Mesendoderm (in vitro differentiated cells): ENCODE measurements around the gene VCAM1.

ENCODE experiments used
- DNase-seq: peaks from one replicate; pipeline ENCODE4 v3.0.0; 2013
- H2AK5ac ChIP-seq: 2 replicates; pipeline ENCODE4 v1.6.1; 2013; ENCODE audit warnings: low read length, inconsistent platforms
- H2BK120ac ChIP-seq: 2 replicates; pipeline ENCODE4 v1.6.1; 2013; ENCODE audit warnings: low read depth, mild to moderate bottlenecking, low read length, moderate library complexity, mixed read lengths
- H2BK15ac ChIP-seq: replicated peaks from 2 replicates; pipeline ENCODE4 v1.6.1; 2013; ENCODE audit warnings: low read depth, mild to moderate bottlenecking, moderate library complexity
- H2BK5ac ChIP-seq: 2 replicates; pipeline ENCODE4 v1.6.1; 2013; ENCODE audit warnings: low read length, inconsistent platforms
- H3K18ac ChIP-seq: 2 replicates; pipeline ENCODE4 v1.6.1; 2013; ENCODE audit warnings: mild to moderate bottlenecking, low read length, mixed read lengths
- H3K23ac ChIP-seq: one replicate; pipeline ENCODE4 v1.6.1; 2013; ENCODE audit warnings: low read length
- H3K27ac ChIP-seq: 2 replicates; pipeline ENCODE4 v1.5.1; 2013; ENCODE audit warnings: low read depth, mild to moderate bottlenecking, inconsistent platforms, low read length, moderate library complexity
- H3K27me3 ChIP-seq: 2 replicates; pipeline ENCODE4 v1.6.1; 2013; ENCODE audit warnings: low read length, control low read depth, mild to moderate bottlenecking, inconsistent platforms; ENCODE audit not compliant: insufficient read depth, poor library complexity
- H3K36me3 ChIP-seq: 2 replicates; pipeline ENCODE4 v1.6.1; 2013; ENCODE audit warnings: low read length, inconsistent platforms; ENCODE audit not compliant: control insufficient read depth, insufficient read depth
- H3K4ac ChIP-seq: one replicate; pipeline ENCODE4 v1.6.1; 2013; ENCODE audit warnings: low read depth, mild to moderate bottlenecking, low read length, moderate library complexity
- H3K4me1 ChIP-seq: 2 replicates; pipeline ENCODE4 v1.6.1; 2013; ENCODE audit warnings: low read depth, low read length, inconsistent platforms; ENCODE audit not compliant: control insufficient read depth
- H3K4me2 ChIP-seq: 2 replicates; pipeline ENCODE4 v1.6.1; 2013; ENCODE audit warnings: low read length
- H3K4me3 ChIP-seq: 2 replicates; pipeline ENCODE4 v1.5.1; 2013; ENCODE audit warnings: mild to moderate bottlenecking, low read length
- H3K56ac ChIP-seq: one replicate; pipeline ENCODE4 v1.6.1; 2013; ENCODE audit warnings: low read length
- H3K79me1 ChIP-seq: 2 replicates; pipeline ENCODE4 v1.6.1; 2013; ENCODE audit warnings: low read length, inconsistent platforms
- H3K79me2 ChIP-seq: 2 replicates; pipeline ENCODE4 v1.6.1; 2013; ENCODE audit warnings: mild to moderate bottlenecking, low read length; ENCODE audit not compliant: control insufficient read depth, insufficient read depth
- H3K9ac ChIP-seq: 2 replicates; pipeline ENCODE4 v1.6.1; 2013; ENCODE audit warnings: low read length, inconsistent platforms
- H4K5ac ChIP-seq: one replicate; pipeline ENCODE4 v1.6.1; 2013; ENCODE audit warnings: low read length
- H4K8ac ChIP-seq: one replicate; pipeline ENCODE4 v1.6.1; 2013; ENCODE audit warnings: low read depth, mild to moderate bottlenecking, control low read depth, low read length, moderate library complexity
- WGBS: extraction: QIAGEN DNeasy Blood & Tissue Kit; methylation state at CpG from one replicate; pipeline ENCODE4 v1.1.7; 2013; ENCODE audit warnings: low lambda C conversion rate, missing lambda C conversion rate; ENCODE audit not compliant: insufficient coverage; ENCODE audit errors: extremely low coverage; 5-methylcytosine and 5-hydroxymethylcytosine counted together

The VCAM1 gene

DNA sequence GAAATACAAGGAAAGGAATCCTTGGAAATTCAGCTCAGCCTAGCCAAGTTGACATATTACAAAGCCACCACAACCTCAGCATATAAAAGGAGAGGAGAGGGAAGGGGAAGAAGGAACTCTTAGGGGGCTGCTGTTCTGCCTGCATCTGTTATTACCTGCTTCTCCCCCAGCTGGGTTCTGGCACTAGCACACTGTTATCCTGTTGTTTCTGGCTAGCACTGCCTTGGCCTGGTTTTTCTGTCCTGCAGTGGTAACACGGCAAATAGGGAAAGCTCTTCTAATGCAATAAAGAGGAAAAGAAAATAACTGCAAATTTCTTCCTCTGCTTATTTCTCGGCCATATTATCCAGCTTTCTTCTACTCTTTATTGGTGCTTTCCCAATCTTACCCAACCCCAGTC lies 16.5 kb upstream of the VCAM1 start:
- Histone ChIP-seq H3K27ac (no peak overlapping the region), H3K9ac (no peak overlapping the region), H3K4ac (no peak overlapping the region), H3K4me3 (no peak overlapping the region), H3K18ac (no peak overlapping the region), H2AK5ac (no peak overlapping the region), H3K23ac (no peak overlapping the region), H3K79me1 (no peaks in the 10 kb centered on the region), H2BK120ac (no peak overlapping the region), H3K56ac (no peak overlapping the region), H4K5ac (no peak overlapping the region), H3K4me2 (no peak overlapping the region), H2BK5ac (no peak overlapping the region), H3K79me2 (no peaks in the 10 kb centered on the region), H4K8ac (no peak overlapping the region), H3K27me3 (no peaks in the 10 kb centered on the region), H3K36me3 (no peaks in the 10 kb centered on the region), H2BK15ac (no peak overlapping the region), H3K4me1 (no peaks in the 10 kb centered on the region)
- WGBS: no CpG with 5 or more reads among the region's 2 CpGs
- DNase-seq: no peak

DNA sequence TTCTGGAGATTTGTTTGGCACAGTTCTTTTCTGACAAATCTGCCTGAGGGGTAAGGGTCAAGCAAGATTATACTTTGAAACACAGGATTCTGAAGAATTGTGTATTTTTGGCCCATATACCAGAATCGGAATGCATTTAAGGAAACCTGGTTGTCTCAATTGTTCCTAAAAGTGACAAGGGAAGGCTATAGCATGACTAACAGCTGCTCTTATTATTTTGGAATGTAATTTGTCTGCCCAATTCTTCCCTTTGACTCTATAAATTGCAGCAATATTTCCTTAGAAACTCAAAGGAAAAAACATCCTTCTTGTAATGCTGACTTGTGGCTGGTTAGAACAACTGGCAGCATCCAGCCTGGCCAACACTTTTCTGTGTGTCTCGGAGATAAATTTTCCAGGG lies 15.8 kb upstream of the VCAM1 start:
- no peak overlapping the region for H3K56ac ChIP-seq
- no peak overlapping the region for H2BK120ac ChIP-seq
- WGBS: no CpG with 5 or more reads among the region's 2 CpGs
- no peak overlapping the region for H4K5ac ChIP-seq
- H3K36me3 ChIP-seq: no peaks in the 10 kb centered on the region
- no peak overlapping the region for H3K9ac ChIP-seq
- DNase-seq: no peak
- no peak overlapping the region for H3K4me2 ChIP-seq
- no peak overlapping the region for H2BK5ac ChIP-seq
- H3K18ac ChIP-seq: no peak overlapping the region
- H2AK5ac ChIP-seq: no peak overlapping the region
- no peak overlapping the region for H3K23ac ChIP-seq
- H3K4me1 ChIP-seq: no peaks in the 10 kb centered on the region
- no peak overlapping the region for H3K27ac ChIP-seq
- H3K79me2 ChIP-seq: no peaks in the 10 kb centered on the region
- no peaks in the 10 kb centered on the region for H3K79me1 ChIP-seq
- no peak overlapping the region for H2BK15ac ChIP-seq
- no peak overlapping the region for H4K8ac ChIP-seq
- H3K4me3 ChIP-seq: no peak overlapping the region
- no peak overlapping the region for H3K4ac ChIP-seq
- no peaks in the 10 kb centered on the region for H3K27me3 ChIP-seq

DNA sequence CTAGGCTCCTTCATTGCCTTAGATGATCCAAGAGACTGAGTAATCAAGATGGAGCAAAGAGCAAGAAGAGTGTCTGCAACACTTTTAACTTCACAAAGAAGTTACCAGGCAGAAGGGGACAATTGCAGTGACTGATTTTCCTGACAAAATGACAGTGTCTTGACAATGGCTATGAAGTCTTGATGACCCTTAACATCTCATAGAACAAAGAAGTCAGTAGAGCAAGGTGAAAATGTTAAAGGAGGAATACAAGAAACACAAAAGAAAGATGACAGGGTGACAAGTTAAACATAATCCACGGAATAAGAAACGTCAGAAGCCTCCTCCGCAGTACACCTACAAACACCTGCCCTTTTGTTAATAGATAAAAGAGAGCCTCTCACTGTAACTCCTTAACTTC lies 15.1 kb upstream of the VCAM1 start:
- Histone ChIP-seq H2BK5ac (no peak overlapping the region), H3K23ac (no peak overlapping the region), H3K79me1 (no peaks in the 10 kb centered on the region), H3K18ac (no peak overlapping the region), H3K27ac (no peak overlapping the region), H3K27me3 (no peaks in the 10 kb centered on the region), H3K79me2 (no peaks in the 10 kb centered on the region), H2AK5ac (no peak overlapping the region), H3K56ac (no peak overlapping the region), H3K4me3 (no peak overlapping the region), H2BK120ac (no peak overlapping the region), H3K9ac (no peak overlapping the region), H4K5ac (no peak overlapping the region), H2BK15ac (no peak overlapping the region), H3K4me1 (no peaks in the 10 kb centered on the region), H3K4me2 (no peak overlapping the region), H3K4ac (no peak overlapping the region), H4K8ac (no peak overlapping the region), H3K36me3 (no peaks in the 10 kb centered on the region)
- no peak for DNase-seq
- WGBS: no CpG with 5 or more reads among the region's 3 CpGs

DNA sequence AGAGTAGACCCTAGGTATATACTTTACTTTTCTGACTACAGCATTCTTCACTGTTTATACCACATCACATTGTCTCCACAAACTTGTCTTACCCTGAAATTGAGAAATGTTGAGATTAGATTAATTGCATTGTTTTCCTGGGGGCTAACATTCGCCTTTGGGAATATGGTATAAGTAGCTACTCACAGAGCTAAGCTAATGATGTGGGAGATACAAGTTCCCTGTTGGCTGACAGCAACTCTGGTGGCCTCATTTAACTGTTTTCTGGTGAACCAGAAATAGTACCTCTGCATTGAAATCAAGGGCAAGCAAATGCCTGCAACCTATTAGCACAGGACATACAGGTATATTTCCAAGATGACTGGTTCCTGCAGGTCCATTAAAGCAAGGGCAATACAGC lies 13.2 kb upstream of the VCAM1 start:
- WGBS: no CpG with 5 or more reads among the region's 1 CpG
- H3K4ac ChIP-seq: no peak overlapping the region
- H2AK5ac ChIP-seq: no peak overlapping the region
- no peak overlapping the region for H2BK15ac ChIP-seq
- no peak overlapping the region for H4K8ac ChIP-seq
- H3K4me3 ChIP-seq: no peak overlapping the region
- no peak overlapping the region for H3K4me2 ChIP-seq
- no peaks in the 10 kb centered on the region for H3K36me3 ChIP-seq
- H3K9ac ChIP-seq: no peak overlapping the region
- H2BK120ac ChIP-seq: no peak overlapping the region
- H3K4me1 ChIP-seq: no peaks in the 10 kb centered on the region
- no peak overlapping the region for H3K56ac ChIP-seq
- no peak overlapping the region for H3K23ac ChIP-seq
- H3K27ac ChIP-seq: no peak overlapping the region
- peak; percentile 40 for DNase-seq
- H4K5ac ChIP-seq: no peak overlapping the region
- no peaks in the 10 kb centered on the region for H3K79me2 ChIP-seq
- H3K27me3 ChIP-seq: no peaks in the 10 kb centered on the region
- no peak overlapping the region for H3K18ac ChIP-seq
- no peak overlapping the region for H2BK5ac ChIP-seq
- H3K79me1 ChIP-seq: no peaks in the 10 kb centered on the region

- Histone ChIP-seq H3K4me2 (no peak overlapping the region), H3K4me3 (no peak overlapping the region), H4K8ac (no peak overlapping the region), H2BK5ac (no peak overlapping the region), H3K27ac (no peak overlapping the region), H4K5ac (no peak overlapping the region), H3K23ac (no peak overlapping the region), H3K79me1 (no peaks in the 10 kb centered on the region), H3K18ac (no peak overlapping the region), H3K4ac (no peak overlapping the region), H2BK120ac (no peak overlapping the region), H3K27me3 (no peaks in the 10 kb centered on the region), H2BK15ac (no peak overlapping the region), H3K4me1 (no peaks in the 10 kb centered on the region), H3K79me2 (no peaks in the 10 kb centered on the region), H3K9ac (no peak overlapping the region), H2AK5ac (no peak overlapping the region), H3K56ac (no peak overlapping the region), H3K36me3 (no peaks in the 10 kb centered on the region)
- DNase-seq: peak; percentile 75
- WGBS: no CpG with 5 or more reads among the region's 1 CpG
Observed at GRCh38 chr1:100706856-100707255, 12.7 kb upstream of the VCAM1 start.

DNA sequence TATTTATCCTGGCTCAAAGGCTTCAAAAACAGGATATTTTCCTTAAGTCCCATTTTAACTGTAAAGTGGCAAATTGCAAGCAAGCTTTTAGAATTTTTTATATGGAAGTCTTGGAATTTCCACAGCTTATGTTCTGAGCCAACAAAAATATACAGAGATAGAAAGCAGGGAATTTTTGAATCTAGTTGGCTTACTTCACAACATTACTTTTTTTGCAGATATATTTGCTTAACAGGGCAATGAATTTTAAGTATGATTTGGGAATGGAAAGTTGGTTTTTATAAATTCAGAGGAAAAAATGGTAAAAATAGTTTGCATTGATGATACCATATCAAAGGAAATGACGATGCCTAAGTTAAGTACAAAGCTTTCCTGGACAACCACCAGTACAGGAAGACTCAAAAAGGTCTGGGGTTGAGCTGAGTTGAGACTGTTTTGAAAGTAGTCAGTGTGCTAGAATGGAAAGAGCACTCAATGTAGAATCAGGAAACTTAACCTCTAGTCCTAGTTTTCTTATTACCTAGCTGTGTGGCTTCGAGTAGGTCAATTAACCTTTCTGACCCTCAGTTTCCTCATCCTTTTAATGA lies 11.0 kb upstream of the VCAM1 start:
- no peak overlapping the region for H2AK5ac ChIP-seq
- no peaks in the 10 kb centered on the region for H3K27me3 ChIP-seq
- no peak overlapping the region for H2BK15ac ChIP-seq
- no peak for DNase-seq
- H3K23ac ChIP-seq: no peak overlapping the region
- no peaks in the 10 kb centered on the region for H3K79me2 ChIP-seq
- no peak overlapping the region for H4K5ac ChIP-seq
- no peak overlapping the region for H2BK5ac ChIP-seq
- no peak overlapping the region for H2BK120ac ChIP-seq
- no peak overlapping the region for H3K56ac ChIP-seq
- no peaks in the 10 kb centered on the region for H3K36me3 ChIP-seq
- H3K18ac ChIP-seq: no peak overlapping the region
- WGBS: no CpG with 5 or more reads among the region's 2 CpGs
- no peak overlapping the region for H3K4ac ChIP-seq
- no peaks in the 10 kb centered on the region for H3K4me1 ChIP-seq
- H3K4me2 ChIP-seq: no peak overlapping the region
- H3K9ac ChIP-seq: no peak overlapping the region
- H3K79me1 ChIP-seq: no peaks in the 10 kb centered on the region
- no peak overlapping the region for H4K8ac ChIP-seq
- H3K27ac ChIP-seq: no peak overlapping the region
- no peak overlapping the region for H3K4me3 ChIP-seq
